H1 (cell line): Measurements from ENCODE around the gene OR52W1.

Experiments
- ATF2 ChIP-seq: IDR thresholded peaks from 2 replicates; pipeline ENCODE4 v1.6.1; 2012; ENCODE audit warnings: low read length, inconsistent platforms
- ATF3 ChIP-seq: IDR thresholded peaks from 2 replicates; pipeline ENCODE4 v1.6.1; 2011; ENCODE audit warnings: low read depth, mild to moderate bottlenecking, low read length; ENCODE audit not compliant: insufficient read depth
- CTCF ChIP-seq, 3 experiments: IDR thresholded peaks; 1 replicate in 2 of 3; 2 replicates in 1 of 3; pipeline versions ENCODE4 v1.5.1 to v1.6.1; 2011; ENCODE audit warnings: low read length in 3 of 3, mild to moderate bottlenecking in 3 of 3, inconsistent platforms in 2 of 3, low read depth in 1 of 3, moderate library complexity in 1 of 3; ENCODE audit not compliant: insufficient read depth in 1 of 3; ENCODE audit errors: control extremely low read depth in 1 of 3
- E2F6 ChIP-seq: IDR thresholded peaks from 2 replicates; pipeline ENCODE4 v1.6.1; 2012; ENCODE audit warnings: inconsistent platforms
- EGR1 ChIP-seq: IDR thresholded peaks from 2 replicates; pipeline ENCODE4 v1.6.1; 2011; ENCODE audit warnings: low read depth, low read length, borderline replicate concordance
- POLR2A ChIP-seq, 2 experiments: IDR thresholded peaks; 1 replicate in 1 of 2; 2 replicates in 1 of 2; pipeline ENCODE4 v1.6.1; 2011; ENCODE audit warnings: low read depth in 2 of 2, low read length in 2 of 2, mild to moderate bottlenecking in 2 of 2; ENCODE audit errors: control extremely low read depth in 1 of 2
- POLR2AphosphoS5 ChIP-seq: IDR thresholded peaks from 2 replicates; pipeline ENCODE4 v1.6.1; 2011; ENCODE audit warnings: low read depth, low read length
- POU5F1 ChIP-seq: IDR thresholded peaks from 2 replicates; pipeline ENCODE4 v1.6.1; 2011; ENCODE audit warnings: low read depth, mild to moderate bottlenecking, low read length, moderate library complexity
- SP2 ChIP-seq: IDR thresholded peaks from 2 replicates; pipeline ENCODE4 v1.6.1; 2012; ENCODE audit warnings: mild to moderate bottlenecking, low read length, inconsistent platforms
- TEAD4 ChIP-seq: IDR thresholded peaks from 2 replicates; pipeline ENCODE4 v1.6.1; 2012; ENCODE audit warnings: low read depth, low read length, inconsistent platforms, mixed read lengths

- TF ChIP-seq CTCF (IDR thresholded peaks at IDR 0.05; ENCODE audit: control extremely low read depth in 1 of 3, insufficient read depth in 1 of 3, low read depth in 1 of 3, low read length in 3 of 3) (no peak), E2F6 (no peak), ATF2 (no peak), TEAD4 (no peak), POU5F1 (no peak), ATF3 (no peak), POLR2AphosphoS5 (no peak), SP2 (no peak), POLR2A (IDR thresholded peaks at IDR 0.05; ENCODE audit: control extremely low read depth in 1 of 2, low read depth in 2 of 2, low read length in 2 of 2) (no peak), EGR1 (no peak)
These were observed 24.8 kb downstream of the OR52W1 start for GRCh38 chr11:6223854-6224253.
